Lung (tissue), 12 donors: ENCODE data around the gene LIPF. TPM values are rescaled to one million over a fixed set of nuclear protein-coding genes. Genes with fewer than 3 reads are reported as not detected.

Source experiments
- ATAC-seq: fragments of 200-7000 bp; cut with Tn5 transposase; one replicate; pipeline ENCODE4 v1.9.1; 2020; ENCODE audit warnings: moderate number of reproducible peaks; ENCODE audit not compliant: insufficient read depth, low FRiP score
- DNase-seq, 3 donors: peaks; one replicate each; pipeline ENCODE4 v3.0.0-alpha.2; 2013 to 2017
- H3K27ac ChIP-seq, 2 donors: one replicate each; pipeline ENCODE4 v1.5.1; 2013; ENCODE audit warnings: mild to moderate bottlenecking in 2 of 2, moderate library complexity in 2 of 2, control low read depth in 1 of 2, inconsistent platforms in 1 of 2, low read depth in 1 of 2, low read length in 1 of 2
- H3K27me3 ChIP-seq, 3 donors: one replicate each; pipeline ENCODE4 v1.5.1; 2013; ENCODE audit warnings: low read length in 2 of 3; ENCODE audit not compliant: control insufficient read depth in 3 of 3, insufficient read depth in 3 of 3
- H3K36me3 ChIP-seq, 4 donors: one replicate each; pipeline ENCODE4 v1.5.1; 2013; ENCODE audit warnings: low read length in 4 of 4, mild to moderate bottlenecking in 1 of 4, moderate library complexity in 1 of 4; ENCODE audit not compliant: control insufficient read depth in 4 of 4, insufficient read depth in 4 of 4
- H3K4me1 ChIP-seq, 5 donors: one replicate each; pipeline ENCODE4 v1.5.1; 2013; ENCODE audit warnings: low read length in 5 of 5, mild to moderate bottlenecking in 2 of 5, moderate library complexity in 1 of 5; ENCODE audit not compliant: control insufficient read depth in 5 of 5, insufficient read depth in 5 of 5
- H3K4me3 ChIP-seq: one replicate; pipeline ENCODE4 v1.5.1; 2013; ENCODE audit warnings: mild to moderate bottlenecking, control low read depth, moderate library complexity
- H3K9ac ChIP-seq, 2 donors: one replicate each; pipeline ENCODE4 v1.5.1; 2013; ENCODE audit warnings: low read length in 2 of 2, control low read depth in 1 of 2; ENCODE audit not compliant: insufficient read depth in 1 of 2
- H3K9me3 ChIP-seq, 4 donors: one replicate each; pipeline ENCODE4 v1.5.1; 2013; ENCODE audit warnings: low read length in 3 of 4, mild to moderate bottlenecking in 1 of 4, moderate library complexity in 1 of 4; ENCODE audit not compliant: control insufficient read depth in 4 of 4, insufficient read depth in 3 of 4
- WGBS, 2 donors: extraction: QIAGEN DNeasy Blood & Tissue Kit; methylation state at CpG; one replicate each; pipeline ENCODE4 v1.1.7; 2013; 5-methylcytosine and 5-hydroxymethylcytosine counted together
- polyA plus RNA-seq, 2 donors: library from polyadenylated mRNA; stranded (reverse); fragments of 200-250 nt; gene quantifications; one replicate each; pipeline ENCODE4 v1.2.1, GENCODE V29; 2013
- total RNA-seq, 2 donors: library from RNA; depleted of rRNA in 1 of 2; stranded (reverse); fragments of >200 nt in 1 of 2; gene quantifications; one replicate each; pipeline ENCODE4 v1.2.1, GENCODE V29; 2014 to 2021
- TF ChIP-seq, protein P1 (sequence below): IDR thresholded peaks from 2 replicates; pipeline ENCODE4 v1.5.1; 2012; ENCODE audit warnings: mild to moderate bottlenecking; ENCODE audit errors: control extremely low read depth, extremely low read depth
- donor health status: control.
- donor health status: control.
- donor health status: Bipolar disorder and iron deficiency.
- donor health status: healthy.
- donor health status: DM: yes; HTN: yes; CAD: no.

LIPF gene
- total and polyA plus RNA-seq, 4 donors = 0.22 TPM; not detected in 3

DNA sequence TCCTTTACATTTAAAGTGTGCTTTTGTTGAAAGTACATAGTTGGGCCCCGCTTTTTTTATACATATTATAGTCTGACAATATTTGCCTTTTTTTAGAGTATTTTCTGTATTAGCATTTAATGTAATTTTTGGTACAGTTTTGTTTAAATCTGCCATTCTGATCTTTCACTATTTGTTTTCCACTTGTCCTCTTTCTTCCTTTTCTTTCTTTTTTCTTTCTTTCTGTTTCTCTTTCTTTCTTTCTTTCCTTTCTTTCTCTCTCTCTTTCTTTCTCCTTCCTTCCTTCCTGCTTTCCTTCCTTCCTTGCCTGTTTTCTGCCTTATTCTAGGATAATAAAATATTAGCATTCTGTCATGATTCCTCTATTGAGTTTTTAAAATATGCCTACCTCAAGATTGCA lies 51.3 kb downstream of the LIPF start:
- Histone ChIP-seq H3K27me3 (no peaks in the 10 kb centered on the region), H3K9ac (no peak overlapping the region), H3K27ac (no peak overlapping the region), H3K4me1 (no peaks in the 10 kb centered on the region), H3K36me3 (no peaks in the 10 kb centered on the region), H3K9me3 (no peaks in the 10 kb centered on the region), H3K4me3 (no peak overlapping the region)
- DNase-seq (no peak), ATAC-seq (no peak)
- TF ChIP-seq, protein P1, sequence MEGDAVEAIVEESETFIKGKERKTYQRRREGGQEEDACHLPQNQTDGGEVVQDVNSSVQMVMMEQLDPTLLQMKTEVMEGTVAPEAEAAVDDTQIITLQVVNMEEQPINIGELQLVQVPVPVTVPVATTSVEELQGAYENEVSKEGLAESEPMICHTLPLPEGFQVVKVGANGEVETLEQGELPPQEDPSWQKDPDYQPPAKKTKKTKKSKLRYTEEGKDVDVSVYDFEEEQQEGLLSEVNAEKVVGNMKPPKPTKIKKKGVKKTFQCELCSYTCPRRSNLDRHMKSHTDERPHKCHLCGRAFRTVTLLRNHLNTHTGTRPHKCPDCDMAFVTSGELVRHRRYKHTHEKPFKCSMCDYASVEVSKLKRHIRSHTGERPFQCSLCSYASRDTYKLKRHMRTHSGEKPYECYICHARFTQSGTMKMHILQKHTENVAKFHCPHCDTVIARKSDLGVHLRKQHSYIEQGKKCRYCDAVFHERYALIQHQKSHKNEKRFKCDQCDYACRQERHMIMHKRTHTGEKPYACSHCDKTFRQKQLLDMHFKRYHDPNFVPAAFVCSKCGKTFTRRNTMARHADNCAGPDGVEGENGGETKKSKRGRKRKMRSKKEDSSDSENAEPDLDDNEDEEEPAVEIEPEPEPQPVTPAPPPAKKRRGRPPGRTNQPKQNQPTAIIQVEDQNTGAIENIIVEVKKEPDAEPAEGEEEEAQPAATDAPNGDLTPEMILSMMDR = no peak
- WGBS, 2 donors = 99 to 100% methylated on average over 1 of the region's 1 CpG

DNA sequence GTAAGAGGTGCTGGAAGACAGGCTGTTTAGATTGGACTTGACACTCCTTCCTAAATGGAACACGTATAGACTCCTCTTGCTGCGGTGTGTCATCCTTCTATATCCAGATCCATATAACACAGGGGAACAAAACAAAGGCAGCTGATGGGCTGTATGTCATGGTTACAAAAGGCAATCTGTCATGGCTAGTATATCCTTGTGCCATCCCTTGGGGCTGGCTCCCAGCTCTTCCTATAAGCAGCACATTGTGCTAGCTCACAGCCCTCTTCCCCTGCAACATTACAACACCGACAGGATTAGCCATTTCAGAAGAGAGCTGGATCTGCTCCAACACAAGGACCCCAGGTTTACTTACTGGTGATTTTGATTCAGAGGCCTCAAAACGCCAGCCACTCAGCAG lies 57.1 kb downstream of the LIPF start:
- H3K4me1 ChIP-seq = no peaks in the 10 kb centered on the region
- H3K9ac ChIP-seq = no peak overlapping the region
- ATAC-seq (no peak), DNase-seq (no peak)
- TF ChIP-seq, protein P1 = no peak
- no peaks in the 10 kb centered on the region for H3K27me3 ChIP-seq
- 76 to 78% methylated on average over 4 of the region's 4 CpGs for WGBS, 2 donors
- H3K4me3 ChIP-seq = no peak overlapping the region
- H3K36me3 ChIP-seq = no peaks in the 10 kb centered on the region
- no peaks in the 10 kb centered on the region for H3K9me3 ChIP-seq
- H3K27ac ChIP-seq = no peak overlapping the region

DNA sequence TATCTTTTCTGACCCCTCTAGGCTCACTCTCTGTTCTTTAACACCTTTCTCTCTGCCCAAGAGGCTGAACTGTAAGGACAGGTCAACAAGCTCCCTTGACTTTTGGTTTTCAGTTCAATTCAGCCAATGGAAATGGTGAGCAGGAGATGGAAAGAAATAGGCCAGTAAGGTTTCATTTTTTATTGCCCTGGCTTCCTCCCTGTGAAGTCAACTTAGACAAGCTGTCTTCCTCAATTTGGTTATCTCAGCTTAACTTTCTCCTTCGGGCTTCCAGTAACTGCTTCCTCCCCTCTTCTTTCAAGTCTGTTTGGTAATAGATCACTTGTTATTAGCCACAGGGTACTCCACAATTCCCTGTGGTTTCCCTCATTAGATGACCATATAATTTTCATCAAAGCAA lies 61.6 kb downstream of the LIPF start:
- Histone ChIP-seq H3K27me3 (no peaks in the 10 kb centered on the region), H3K36me3 (no peaks in the 10 kb centered on the region), H3K4me3 (no peak overlapping the region), H3K9ac (no peak overlapping the region), H3K4me1 (no peaks in the 10 kb centered on the region), H3K27ac (no peak overlapping the region), H3K9me3 (no peaks in the 10 kb centered on the region)
- WGBS, 2 donors = 12 to 22% methylated on average over 1 of the region's 1 CpG
- DNase-seq (no peak), ATAC-seq (no peak)
- TF ChIP-seq, protein P1 = no peak

DNA sequence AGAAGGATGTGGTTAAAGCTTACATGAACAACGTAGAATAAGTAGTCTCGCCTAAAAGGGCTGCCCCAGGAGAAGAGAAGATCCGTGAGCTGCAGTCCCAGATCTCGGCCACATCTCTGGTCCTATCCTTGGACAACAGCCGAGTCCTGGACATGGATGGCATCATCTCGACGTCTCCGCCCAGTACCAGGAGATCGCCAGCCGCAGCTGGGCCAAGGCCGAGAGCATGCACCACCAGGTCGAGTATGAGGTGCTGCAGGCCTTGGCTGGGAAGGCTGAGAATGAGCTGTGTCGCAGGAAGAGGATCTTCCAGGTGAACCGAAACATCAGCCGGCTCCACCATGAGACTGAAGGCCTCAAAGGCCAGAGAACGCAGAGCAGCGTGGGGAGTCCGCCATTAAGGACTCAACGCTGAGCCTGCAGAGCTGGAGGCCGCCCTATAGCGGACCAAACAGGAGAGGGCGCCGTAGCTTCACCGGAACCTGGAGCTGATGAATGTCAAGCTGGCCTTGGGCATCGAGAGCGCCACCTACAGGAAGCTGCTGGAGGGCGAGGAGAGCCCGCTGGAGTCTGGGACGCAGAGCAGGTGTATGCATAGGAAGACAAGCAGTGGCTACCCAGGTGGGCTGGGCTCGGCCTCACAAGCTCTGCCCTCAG lies 64.0 kb downstream of the LIPF start:
- Histone ChIP-seq H3K9me3 (no peaks in the 10 kb centered on the region), H3K4me1 (no peaks in the 10 kb centered on the region), H3K27me3 (no peaks in the 10 kb centered on the region), H3K4me3 (no peak overlapping the region), H3K27ac (no peak overlapping the region), H3K36me3 (no peaks in the 10 kb centered on the region), H3K9ac (no peak overlapping the region)
- ATAC-seq = no peak
- WGBS, 2 donors = 81 to 83% methylated on average over 30 of the region's 30 CpGs
- TF ChIP-seq, protein P1 = no peak
- no peak for DNase-seq
